ENCODE results near the gene SHISA2. TPM values are rescaled to one million over a fixed set of nuclear protein-coding genes. Genes with fewer than 3 reads are reported as not detected.

The SHISA2 gene
- total RNA-seq, 1 experiment from 2014 or later, result 1.2 TPM

GRCh38 chr13:26019881-26020870 lies 31.6 kb downstream of the SHISA2 start:
- H3K9me3 ChIP-seq (ENCODE audit: control insufficient read depth, insufficient read depth, low read depth, low read length), result no peaks in the 10 kb centered on the region
- intact Hi-C loops (cut with micrococcal nuclease; ENCODE audit: unreplicated experiment) (no loop called here), in situ Hi-C loops (cut with HindIII; ENCODE audit: low pct_unique_long_range_greater_than_20kb, low sequenced_read_pairs) (no loop called here)
- no TSS peak for BruUV-seq (replicated peaks)
- no peak overlapping the region for H3K27ac ChIP-seq (ENCODE audit: low read length)
- no peaks in the 10 kb centered on the region for H3K36me3 ChIP-seq (ENCODE audit: control insufficient read depth, insufficient read depth, low read length)
- CTCF ChIA-PET, result no interaction called here
- POLR2A ChIA-PET, result no interaction called here
- TF ChIP-seq TCF7L2 (IDR thresholded peaks at IDR 0.05; ENCODE audit: low read depth, low read length), result no peak
- TF ChIP-seq CTCF (IDR thresholded peaks at IDR 0.05), result no peak
- no peak for TF ChIP-seq POLR2AphosphoS5 (IDR thresholded peaks at IDR 0.05; ENCODE audit: low read depth, low read length)
- no peak for TF ChIP-seq REST (IDR thresholded peaks at IDR 0.05; ENCODE audit: insufficient read depth in 1 of 2, low read depth in 2 of 2, low read length in 1 of 2)
- DNase-seq (ENCODE audit: low read depth, low spot score) (no peak), ATAC-seq (no peak)
- H3K4me3 ChIP-seq (ENCODE audit: low read depth in 2 of 2, low read length in 2 of 2), result no peak overlapping the region
- peaks cover 4% of the 10 kb centered on the region; the same call in 1 of the 2 replicates for H3K4me1 ChIP-seq (ENCODE audit: control insufficient read depth, insufficient read depth, low read length)
- no peaks in the 10 kb centered on the region; the same call in 1 of the 2 replicates for H3K27me3 ChIP-seq (ENCODE audit: control insufficient read depth, insufficient read depth, low read length)

GRCh38 chr13:26019251-26019650 lies 32.6 kb downstream of the SHISA2 start:
- TF ChIP-seq SIN3A (IDR thresholded peaks at IDR 0.05; ENCODE audit: borderline replicate concordance, insufficient read depth, low read depth, low read length), result no peak
- TF ChIP-seq CTCF (IDR thresholded peaks at IDR 0.05), result no peak
- TF ChIP-seq POLR2AphosphoS5 (IDR thresholded peaks at IDR 0.05; ENCODE audit: low read depth, low read length), result no peak
- no peak for TF ChIP-seq REST (IDR thresholded peaks at IDR 0.05; ENCODE audit: insufficient read depth in 1 of 2, low read depth in 2 of 2, low read length in 1 of 2)
- TF ChIP-seq TCF7L2 (IDR thresholded peaks at IDR 0.05; ENCODE audit: low read depth, low read length), result no peak
- ATAC-seq (no peak), DNase-seq (ENCODE audit: low read depth, low spot score) (no peak)
- intact Hi-C loops (cut with micrococcal nuclease; ENCODE audit: unreplicated experiment) (no loop called here), in situ Hi-C loops (cut with HindIII; ENCODE audit: low pct_unique_long_range_greater_than_20kb, low sequenced_read_pairs) (no loop called here)
- ChIA-PET POLR2A (no interaction called here), CTCF (no interaction called here)
- Histone ChIP-seq H3K4me3 (ENCODE audit: low read depth in 2 of 2, low read length in 2 of 2) (no peak overlapping the region), H3K27ac (ENCODE audit: low read length) (no peak overlapping the region), H3K4me1 (ENCODE audit: control insufficient read depth, insufficient read depth, low read length) (peaks cover 4% of the 10 kb centered on the region; the same call in 1 of the 2 replicates), H3K27me3 (ENCODE audit: control insufficient read depth, insufficient read depth, low read length) (no peaks in the 10 kb centered on the region; the same call in 1 of the 2 replicates), H3K9me3 (ENCODE audit: control insufficient read depth, insufficient read depth, low read depth, low read length) (no peaks in the 10 kb centered on the region), H3K36me3 (ENCODE audit: control insufficient read depth, insufficient read depth, low read length) (no peaks in the 10 kb centered on the region)
- no TSS peak for BruUV-seq (replicated peaks)
